Head of caudate nucleus (tissue), 42 donors: ENCODE results near the gene CSNK2A1.

ENCODE experiments used
- DNase-seq, 42 donors: peaks; one replicate each; pipeline versions ENCODE4 v3.0.0 to v3.0.0-alpha.2; 2020 to 2021; ENCODE audit warnings: mixed read lengths in 7 of 42
- intact Hi-C: fragments of 100-400 bp; cut with DNase I; formaldehyde crosslinking; loops from one replicate; pipeline ENCODE4 v1.15.0; 2022

CSNK2A1 gene

GRCh38 chr20:440148-440547 is 103.4 kb downstream of the CSNK2A1 start:
- no peak for DNase-seq
- intact Hi-C loops = no loop called here

- peak in 6 of 42 donors; percentile 11 to 47 (median 34) for DNase-seq
- intact Hi-C loops = no loop called here
Measured at GRCh38 chr20:438571-439469, 104.8 kb downstream of the CSNK2A1 start.

GRCh38 chr20:437787-438486 is 105.7 kb downstream of the CSNK2A1 start:
- peak in 11 of 42 donors; percentile 8 to 71 (median 44) for DNase-seq
- intact Hi-C loops = no loop called here

GRCh38 chr20:436476-436875 is 107.1 kb downstream of the CSNK2A1 start:
- DNase-seq = peak in 1 of 42 donors; percentile 2
- intact Hi-C loops = no loop called here

GRCh38 chr20:435558-435957 is 108.0 kb downstream of the CSNK2A1 start:
- no peak for DNase-seq
- intact Hi-C loops = no loop called here

- DNase-seq = peak in 2 of 42 donors; percentile 7 to 29
- intact Hi-C loops = no loop called here
Measured at GRCh38 chr20:434661-435419, 108.8 kb downstream of the CSNK2A1 start.

- intact Hi-C loops = no loop called here
- DNase-seq = peak in 8 of 42 donors; percentile 28 to 55 (median 41)
Measured at GRCh38 chr20:434221-434620, 109.4 kb downstream of the CSNK2A1 start.

GRCh38 chr20:433300-433975 is 110.2 kb downstream of the CSNK2A1 start:
- peak in 2 of 42 donors; percentile 31 to 51 for DNase-seq
- intact Hi-C loops = no loop called here

- DNase-seq = no peak
- intact Hi-C loops = no loop called here
Measured at GRCh38 chr20:432677-433299, 110.8 kb downstream of the CSNK2A1 start.

GRCh38 chr20:432208-432607 is 111.4 kb downstream of the CSNK2A1 start:
- no peak for DNase-seq
- intact Hi-C loops = no loop called here

GRCh38 chr20:431012-431904 is 112.3 kb downstream of the CSNK2A1 start:
- intact Hi-C loops = no loop called here
- peak; percentile 53 to 88 (median 76) for DNase-seq

GRCh38 chr20:430091-430999 is 113.2 kb downstream of the CSNK2A1 start:
- intact Hi-C loops = no loop called here
- no peak for DNase-seq

GRCh38 chr20:428658-429200 is 114.9 kb downstream of the CSNK2A1 start:
- intact Hi-C loops = no loop called here
- no peak for DNase-seq

- no peak for DNase-seq
- intact Hi-C loops = no loop called here
Measured at GRCh38 chr20:427849-428657, 115.5 kb downstream of the CSNK2A1 start.

GRCh38 chr20:427401-427800 is 116.2 kb downstream of the CSNK2A1 start:
- intact Hi-C loops = no loop called here
- DNase-seq = no peak
